Measurements from ENCODE around the gene AKT2. TPM values are rescaled to one million over a fixed set of nuclear protein-coding genes. Genes with fewer than 3 reads are reported as not detected.

The AKT2 gene
- total RNA-seq, 1 experiment from 2014 or later: 141 TPM

DNA sequence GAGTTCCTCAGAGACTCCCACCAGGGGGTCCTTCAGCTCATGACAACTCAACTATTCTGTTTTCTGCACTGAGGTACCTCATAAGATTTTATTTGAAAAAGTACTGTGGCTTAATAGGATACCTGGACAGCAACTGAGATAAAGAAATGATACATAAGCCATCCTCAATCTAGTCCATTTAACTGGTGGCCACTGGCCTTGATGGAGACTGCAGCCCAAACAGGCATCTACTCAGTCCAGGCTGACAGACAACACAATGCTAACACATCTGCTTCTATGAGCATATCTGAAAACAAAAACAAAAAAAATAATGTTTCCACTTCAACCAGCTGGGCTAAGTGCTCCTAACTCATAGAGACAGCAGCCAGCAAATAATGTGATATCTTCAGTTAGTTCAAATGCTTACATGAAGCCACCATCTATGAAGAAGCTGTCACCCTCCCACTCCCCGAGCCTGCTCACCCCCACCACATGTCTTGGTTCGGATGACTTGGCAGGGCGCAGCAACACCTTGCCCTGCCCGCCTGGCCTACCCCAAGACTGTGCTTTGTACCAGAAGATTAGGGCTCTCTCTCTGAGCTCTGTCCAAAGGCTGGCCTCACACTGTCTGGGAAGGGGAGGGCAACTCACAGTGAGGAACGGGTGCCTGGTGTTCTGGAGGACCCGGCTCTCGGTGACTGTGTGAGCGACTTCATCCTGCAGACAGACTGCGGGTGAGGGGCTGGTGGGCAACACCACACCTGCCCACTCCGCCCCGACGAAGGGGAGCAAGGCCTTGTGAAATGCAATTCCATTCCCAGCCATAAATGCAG is 45.5 kb downstream of the AKT2 start (continued):
- TF ChIP-seq SRF (IDR thresholded peaks at IDR 0.05; ENCODE audit: low read depth): no peak
- TF ChIP-seq FOSL1 (IDR thresholded peaks at IDR 0.05; ENCODE audit: low read depth): no peak
- no peak for TF ChIP-seq ELF1 (IDR thresholded peaks at IDR 0.05; ENCODE audit: borderline replicate concordance, low read depth)
- TF ChIP-seq ZBTB33 (IDR thresholded peaks at IDR 0.05; ENCODE audit: extremely low read depth, insufficient replicate concordance, low read length): no peak
- no peak for TF ChIP-seq POLR2AphosphoS5 (IDR thresholded peaks at IDR 0.05; ENCODE audit: low read depth, low read length)
- TF ChIP-seq ATF3 (IDR thresholded peaks at IDR 0.05): no peak
- no peak for TF ChIP-seq TCF7L2 (IDR thresholded peaks at IDR 0.05; ENCODE audit: borderline replicate concordance, extremely low read depth, insufficient read depth, insufficient read length)
- no peak for TF ChIP-seq ZFX (IDR thresholded peaks at IDR 0.05)
- TF ChIP-seq EZH2 (IDR thresholded peaks at IDR 0.05): no peak

DNA sequence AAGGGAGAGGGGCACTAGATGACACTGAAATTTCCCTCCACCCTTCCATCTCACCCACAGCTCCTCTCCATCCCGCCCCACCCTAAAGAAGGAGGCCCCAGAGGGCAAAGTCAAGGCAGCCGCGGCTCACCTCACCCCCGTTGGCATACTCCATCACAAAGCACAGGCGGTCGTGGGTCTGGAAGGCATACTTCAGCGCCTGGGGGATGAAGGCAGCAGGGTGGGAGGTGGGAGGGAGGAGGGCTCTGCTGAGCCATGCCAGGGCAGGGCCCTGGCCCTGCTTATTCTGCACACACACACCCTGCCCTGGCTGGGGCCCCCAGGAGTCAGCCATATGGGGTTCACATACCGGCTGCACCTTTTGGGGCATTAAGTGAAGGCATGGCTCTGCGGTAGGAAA is 46.4 kb downstream of the AKT2 start:
- Histone ChIP-seq H3K9me2 (ENCODE audit: insufficient read depth) (no peaks in the 10 kb centered on the region), H3K79me2 (ENCODE audit: insufficient read depth, low read length) (no peaks in the 10 kb centered on the region), H3K4me3 (replicated peaks in 1 of 2; ENCODE audit: low read depth in 1 of 2, low read length in 2 of 2) (no peak overlapping the region), H2AFZ (ENCODE audit: low read depth, low read length, poor library complexity, severe bottlenecking) (no peak overlapping the region), H4K20me1 (ENCODE audit: insufficient read depth) (no peaks in the 10 kb centered on the region), H3K36me3 (ENCODE audit: control insufficient read depth in 1 of 2, insufficient read depth in 2 of 2, low read length in 2 of 2) (peaks cover 6 to 11% of the 10 kb centered on the region in 2 experiments; a peak in 3 of 4 replicates), H3K4me2 (ENCODE audit: low read length) (no peak overlapping the region), H3K9ac (ENCODE audit: low read length) (no peak overlapping the region), H3K27me3 (ENCODE audit: insufficient read depth, low read length) (no peaks in the 10 kb centered on the region), H3K27ac (ENCODE audit: low read depth, low read length) (no peak overlapping the region), H3K4me1 (ENCODE audit: control insufficient read depth in 1 of 2, insufficient read depth in 2 of 2, low read length in 2 of 2) (no peaks in the 10 kb centered on the region), H3K9me3 (ENCODE audit: control insufficient read depth in 1 of 2, insufficient read depth in 1 of 2, low read depth in 1 of 2, low read length in 2 of 2) (no peaks in the 10 kb centered on the region)
- RAD21 ChIA-PET (ENCODE audit: low non-redundant PET in 1 of 2, low total read pairs in 2 of 2, uncharacterized antibody in 2 of 2, unreplicated experiment in 2 of 2): no interaction called here
- intact Hi-C loops (cut with micrococcal nuclease): no loop called here
- ATAC-seq (no peak), DNase-seq (ENCODE audit: low read depth, low spot score) (no peak)
- no peak for TF ChIP-seq ELF1 (IDR thresholded peaks at IDR 0.05; ENCODE audit: borderline replicate concordance, low read depth)
- TF ChIP-seq YY1 (IDR thresholded peaks at IDR 0.05; ENCODE audit: extremely low read depth, insufficient replicate concordance, low read depth, low read length): no peak
- no peak for TF ChIP-seq ZFX (IDR thresholded peaks at IDR 0.05)
- no peak for TF ChIP-seq EZH2 (IDR thresholded peaks at IDR 0.05)
- TF ChIP-seq CBX3 (IDR thresholded peaks at IDR 0.05; ENCODE audit: low read depth): no peak
- TF ChIP-seq SIN3A (IDR thresholded peaks at IDR 0.05; ENCODE audit: low read depth): no peak
- TF ChIP-seq ZNF274 (IDR thresholded peaks at IDR 0.05; ENCODE audit: low read depth, low read length): no peak
- TF ChIP-seq POLR2A (IDR thresholded peaks at IDR 0.05; ENCODE audit: borderline replicate concordance, extremely low read depth, insufficient read depth, insufficient read length): no peak
- POLR2A ChIA-PET: no interaction called here
- no TSS peak for BruUV-seq (replicated peaks)
- CTCF ChIA-PET: no interaction called here
